HCT116 (cell line): ENCODE results near the gene TRPC5OS. TPM values are rescaled to one million over a fixed set of nuclear protein-coding genes. Genes with fewer than 3 reads are reported as not detected.

Source experiments
- ATAC-seq: fragments of 200-7000 bp; cut with Tn5 transposase; 2 replicates; pipeline ENCODE4 v1.9.1; 2020; ENCODE audit warnings: mild to moderate bottlenecking, moderate library complexity
- BruUV-seq: library from RNA; stranded (reverse); fragments of 400-500 nt; replicated peaks from 2 replicates; lab custom pipeline; 2021; lab: Mats Ljungman, UMichigan
- CTCF ChIA-PET: fragments of 300-600 bp; sonication (Branson Sonifier 250); formaldehyde crosslinking; loops from one replicate; lab custom pipeline; 2021; ENCODE audit warnings: antibody characterized with exemption; lab: Charles Lee
- POLR2A ChIA-PET: fragments of 300-600, 350-600 bp; sonication (Branson Sonifier 250); formaldehyde crosslinking; loops from one replicate; lab custom pipeline; 2021; ENCODE audit warnings: antibody characterized with exemption; lab: Charles Lee
- RAD21 ChIA-PET, 2 experiments: fragments of 300-600 bp; sonication (Branson Sonifier 250); formaldehyde crosslinking; loops; one replicate each; lab custom pipeline; 2023; ENCODE audit warnings: low total read pairs in 2 of 2; ENCODE audit not compliant: uncharacterized antibody in 2 of 2, unreplicated experiment in 2 of 2, low non-redundant PET in 1 of 2; lab: Charles Lee
- DNase-seq: peaks from one replicate; pipeline ENCODE4 v3.0.0-alpha.2; 2010; ENCODE audit warnings: low read depth, low spot score
- H2AFZ ChIP-seq: fragments of 200-600 bp; shearing (Covaris generic), sonication (generic); 2 replicates; pipeline ENCODE4 v1.6.1; 2017; ENCODE audit warnings: low read depth, mixed run types, mixed read lengths, antibody characterized with exemption, low read length; ENCODE audit not compliant: poor library complexity, severe bottlenecking
- H3K27ac ChIP-seq: 2 replicates; pipeline ENCODE4 v1.5.1; 2012; ENCODE audit warnings: low read depth, low read length
- H3K27me3 ChIP-seq: fragments of 200-600 bp; sonication (generic); 2 replicates; pipeline ENCODE4 v1.6.1; 2016; ENCODE audit warnings: mixed run types, low read length, mixed read lengths; ENCODE audit not compliant: insufficient read depth
- H3K36me3 ChIP-seq, 2 experiments: fragments of 200-500 bp in 1 of 2; fragments of 200-600 bp in 1 of 2; sonication (Bioruptor generic) in 1 of 2; sonication (generic) in 1 of 2; 2 replicates each; pipeline versions ENCODE4 v1.5.1 to v1.6.1; 2014 to 2016; ENCODE audit warnings: low read length in 2 of 2, inconsistent platforms in 1 of 2, mixed read lengths in 1 of 2, mixed run types in 1 of 2; ENCODE audit not compliant: insufficient read depth in 2 of 2, control insufficient read depth in 1 of 2
- H3K4me1 ChIP-seq, 2 experiments: fragments of 200-600 bp in 1 of 2; sonication (generic) in 1 of 2; 2 replicates each; pipeline versions ENCODE4 v1.5.1 to v1.6.1; 2012 to 2017; ENCODE audit warnings: low read length in 2 of 2, inconsistent platforms in 1 of 2, mild to moderate bottlenecking in 1 of 2, mixed read lengths in 1 of 2, mixed run types in 1 of 2, moderate library complexity in 1 of 2; ENCODE audit not compliant: insufficient read depth in 2 of 2, control insufficient read depth in 1 of 2
- H3K4me2 ChIP-seq: fragments of 200-600 bp; sonication (generic); 2 replicates; pipeline ENCODE4 v1.6.1; 2017; ENCODE audit warnings: mixed run types, low read length, mixed read lengths
- H3K4me3 ChIP-seq, 2 experiments: fragments of 200-600 bp in 1 of 2; sonication (generic) in 1 of 2; replicated peaks in 1 of 2; 2 replicates each; pipeline ENCODE4 v1.5.1; 2011 to 2016; ENCODE audit warnings: low read length in 2 of 2, control low read depth in 1 of 2, low read depth in 1 of 2, mild to moderate bottlenecking in 1 of 2, mixed read lengths in 1 of 2, mixed run types in 1 of 2
- H3K79me2 ChIP-seq: fragments of 200-600 bp; sonication (generic); 2 replicates; pipeline ENCODE4 v1.6.1; 2017; ENCODE audit warnings: mild to moderate bottlenecking, mixed run types, low read length, moderate library complexity, mixed read lengths; ENCODE audit not compliant: insufficient read depth
- H3K9ac ChIP-seq: fragments of 200-600 bp; sonication (generic); 2 replicates; pipeline ENCODE4 v1.6.1; 2016; ENCODE audit warnings: low read length, mixed read lengths
- H3K9me2 ChIP-seq: fragments of 200-600 bp; sonication (generic), shearing (Covaris generic); 2 replicates; pipeline ENCODE4 v1.6.1; 2017; ENCODE audit warnings: mixed run types, mild to moderate bottlenecking, moderate library complexity; ENCODE audit not compliant: insufficient read depth
- H3K9me3 ChIP-seq, 2 experiments: fragments of 200-500 bp in 1 of 2; fragments of 200-600 bp in 1 of 2; sonication (Bioruptor generic) in 1 of 2; sonication (generic) in 1 of 2; 2 replicates each; pipeline ENCODE4 v1.6.1; 2014 to 2017; ENCODE audit warnings: low read length in 2 of 2, mixed read lengths in 2 of 2, inconsistent platforms in 1 of 2, low read depth in 1 of 2, mild to moderate bottlenecking in 1 of 2, mixed run types in 1 of 2, moderate library complexity in 1 of 2; ENCODE audit not compliant: control insufficient read depth in 1 of 2, insufficient read depth in 1 of 2
- H4K20me1 ChIP-seq: fragments of 200-600 bp; sonication (generic), shearing (Covaris generic); 2 replicates; pipeline ENCODE4 v1.6.1; 2017; ENCODE audit warnings: mixed run types, mild to moderate bottlenecking, moderate library complexity; ENCODE audit not compliant: insufficient read depth
- ATF3 ChIP-seq: IDR thresholded peaks from 2 replicates; pipeline ENCODE4 v1.6.1; 2012
- CBX3 ChIP-seq: IDR thresholded peaks from 2 replicates; pipeline ENCODE4 v1.6.1; 2012; ENCODE audit warnings: low read depth
- CTCF ChIP-seq, 3 experiments: fragments of 200-600 bp in 1 of 3; sonication (generic) in 1 of 3; IDR thresholded peaks in 2 of 3; conservative IDR thresholded peaks in 1 of 3; 2 replicates each; pipeline ENCODE4 v1.5.1; 2012 to 2017; ENCODE audit warnings: low read depth in 2 of 3, low read length in 2 of 3, antibody characterized with exemption in 1 of 3, borderline replicate concordance in 1 of 3, control low read depth in 1 of 3, mild to moderate bottlenecking in 1 of 3, mixed read lengths in 1 of 3, mixed run types in 1 of 3, moderate library complexity in 1 of 3; ENCODE audit not compliant: insufficient read depth in 1 of 3
- ELF1 ChIP-seq: IDR thresholded peaks from 2 replicates; pipeline ENCODE4 v1.6.1; 2012; ENCODE audit warnings: low read depth, borderline replicate concordance
- EZH2 ChIP-seq: fragments of 200-600 bp; sonication (generic); IDR thresholded peaks from 2 replicates; pipeline ENCODE4 v1.6.1; 2017; ENCODE audit warnings: antibody characterized with exemption, mixed run types
- EZH2phosphoT487 ChIP-seq: fragments of 200-600 bp; IDR thresholded peaks from 2 replicates; pipeline ENCODE4 v1.6.1; 2018; ENCODE audit warnings: antibody characterized with exemption, borderline replicate concordance
- FOSL1 ChIP-seq: IDR thresholded peaks from 2 replicates; pipeline ENCODE4 v1.6.1; 2012; ENCODE audit warnings: low read depth
- JUND ChIP-seq: IDR thresholded peaks from 2 replicates; pipeline ENCODE4 v1.6.1; 2012
- POLR2AphosphoS5 ChIP-seq: IDR thresholded peaks from 2 replicates; pipeline ENCODE4 v1.6.1; 2011; ENCODE audit warnings: mild to moderate bottlenecking, low read depth, low read length, moderate library complexity
- RAD21 ChIP-seq: IDR thresholded peaks from 2 replicates; pipeline ENCODE4 v1.6.1; 2012; ENCODE audit warnings: low read depth, mild to moderate bottlenecking
- REST ChIP-seq: IDR thresholded peaks from 2 replicates; pipeline ENCODE4 v1.6.1; 2012; ENCODE audit warnings: low read depth
- SIN3A ChIP-seq: IDR thresholded peaks from 2 replicates; pipeline ENCODE4 v1.6.1; 2012; ENCODE audit warnings: low read depth
- SRF ChIP-seq: IDR thresholded peaks from 2 replicates; pipeline ENCODE4 v1.6.1; 2012; ENCODE audit warnings: low read depth
- YY1 ChIP-seq: IDR thresholded peaks from 2 replicates; pipeline ENCODE4 v1.6.1; 2011; ENCODE audit warnings: low read length, low read depth, moderate library complexity, mild to moderate bottlenecking; ENCODE audit not compliant: insufficient replicate concordance; ENCODE audit errors: extremely low read depth
- ZNF274 ChIP-seq: fragments of 200-500 bp; sonication (Bioruptor generic); IDR thresholded peaks from 2 replicates; pipeline ENCODE4 v1.6.1; 2014; ENCODE audit warnings: mild to moderate bottlenecking, low read depth, low read length, inconsistent platforms
- intact Hi-C: fragments of 100-400 bp; cut with micrococcal nuclease; formaldehyde crosslinking; loops from 2 replicates; pipeline ENCODE4 v1.10.0; 2022
- total RNA-seq: library from RNA; stranded (reverse); gene quantifications from one replicate; pipeline ENCODE4 v1.2.1, GENCODE V29; 2021; ENCODE audit not compliant: unreplicated experiment

The TRPC5OS gene
- total RNA-seq, 1 experiment from 2014 or later: 0.07 TPM

- Histone ChIP-seq H3K79me2 (no peaks in the 10 kb centered on the region), H3K27me3 (no peaks in the 10 kb centered on the region), H3K27ac (no peak overlapping the region), H3K4me3 (no peak overlapping the region), H3K4me2 (no peak overlapping the region), H3K9me2 (no peaks in the 10 kb centered on the region), H3K9me3 (no peaks in the 10 kb centered on the region), H3K9ac (no peak overlapping the region), H4K20me1 (no peaks in the 10 kb centered on the region), H3K36me3 (no peaks in the 10 kb centered on the region), H2AFZ (no peak overlapping the region), H3K4me1 (no peaks in the 10 kb centered on the region)
- CTCF ChIA-PET: no interaction called here
- intact Hi-C loops: no loop called here
- DNase-seq (no peak), ATAC-seq (no peak)
- RAD21 ChIA-PET: no interaction called here
- POLR2A ChIA-PET: no interaction called here
- no peak for TF ChIP-seq RAD21
- no peak for TF ChIP-seq YY1
- no peak for TF ChIP-seq SRF
- TF ChIP-seq ZNF274: no peak
- no peak for TF ChIP-seq REST
- TF ChIP-seq CTCF (IDR thresholded peaks at IDR 0.05 in 2 of 3, conservative IDR thresholded peaks at IDR 0.05 in 1 of 3; ENCODE audit: borderline replicate concordance in 1 of 3, insufficient read depth in 1 of 3, low read depth in 2 of 3, low read length in 2 of 3): no peak
- no peak for TF ChIP-seq ELF1
- no peak for TF ChIP-seq FOSL1
- no peak for TF ChIP-seq SIN3A
- no peak for TF ChIP-seq EZH2
- TF ChIP-seq CBX3: no peak
- TF ChIP-seq POLR2AphosphoS5: no peak
- TF ChIP-seq EZH2phosphoT487: no peak
- TF ChIP-seq ATF3: no peak
- no peak for TF ChIP-seq JUND
- BruUV-seq: no TSS peak
Measured at GRCh38 chrX:111881715-111882114, 5.7 kb downstream of the TRPC5OS start.
